SK-N-SH treated with all-trans-retinoic acid at 6 μM for 48 hours (cell line): ENCODE measurements around the gene ZNF562.

Source experiments
- ATAC-seq: fragments of 200-7000 bp; cut with Tn5 transposase; 3 replicates; pipeline ENCODE4 v1.9.1; 2020; ENCODE audit warnings: mild to moderate bottlenecking, moderate library complexity
- ARNTL ChIP-seq: fragments of 450-650 bp; formaldehyde crosslinking; IDR thresholded peaks from 2 replicates; pipeline ENCODE4 v1.5.0; 2020; ENCODE audit warnings: low read depth, mild to moderate bottlenecking, moderate library complexity, borderline replicate concordance
- BACH2 ChIP-seq: fragments of 250-450 bp; sonication (Bioruptor Pico); IDR thresholded peaks from 2 replicates; pipeline ENCODE4 v1.9.0; 2021; ENCODE audit warnings: mild to moderate bottlenecking, borderline replicate concordance
- CSDC2 ChIP-seq: fragments of 250-450 bp; sonication (Bioruptor Pico); IDR thresholded peaks from 2 replicates; pipeline ENCODE4 v1.5.0; 2020; ENCODE audit warnings: mild to moderate bottlenecking, moderate library complexity
- CSRNP3 ChIP-seq: fragments of 250-450 bp; sonication (Bioruptor Pico); IDR thresholded peaks from 2 replicates; pipeline ENCODE4 v1.5.1; 2021; ENCODE audit warnings: mild to moderate bottlenecking, moderate library complexity
- ESRRG ChIP-seq: fragments of 250-450 bp; sonication (Bioruptor Pico); IDR thresholded peaks from 2 replicates; pipeline ENCODE4 v1.6.1; 2021; ENCODE audit warnings: mild to moderate bottlenecking
- GLIS3 ChIP-seq: fragments of 250-450 bp; sonication (Bioruptor Pico); IDR thresholded peaks from 2 replicates; pipeline ENCODE4 v1.5.0; 2020; ENCODE audit warnings: mild to moderate bottlenecking, moderate library complexity
- ISL1 ChIP-seq: fragments of 250-450 bp; sonication (Bioruptor Pico); IDR thresholded peaks from 2 replicates; pipeline ENCODE4 v2.1.2; 2022; ENCODE audit warnings: mild to moderate bottlenecking, moderate library complexity
- OSR1 ChIP-seq: fragments of 250-450 bp; sonication (Bioruptor Pico); IDR thresholded peaks from 2 replicates; pipeline ENCODE4 v1.8.0; 2022; ENCODE audit warnings: moderate library complexity, mild to moderate bottlenecking, inconsistent platforms
- PATZ1 ChIP-seq: fragments of 250-450 bp; sonication (Bioruptor Pico); IDR thresholded peaks from 2 replicates; pipeline ENCODE4 v1.8.0; 2020; ENCODE audit warnings: mild to moderate bottlenecking, moderate library complexity, borderline replicate concordance
- PPARA ChIP-seq: fragments of 250-450 bp; sonication (Bioruptor Pico); IDR thresholded peaks from 2 replicates; pipeline ENCODE4 v1.5.0; 2020; ENCODE audit warnings: mild to moderate bottlenecking, borderline replicate concordance
- RARB ChIP-seq: fragments of 250-450 bp; sonication (Bioruptor Pico); IDR thresholded peaks from 2 replicates; pipeline ENCODE4 v1.8.0; 2021; ENCODE audit warnings: mild to moderate bottlenecking, moderate library complexity
- SNAI2 ChIP-seq: fragments of 250-450 bp; sonication (Bioruptor Pico); IDR thresholded peaks from 2 replicates; pipeline ENCODE4 v1.5.0; 2020; ENCODE audit warnings: mild to moderate bottlenecking, moderate library complexity
- TCF4 ChIP-seq: fragments of 250-450 bp; sonication (Bioruptor Pico); IDR thresholded peaks from 2 replicates; pipeline ENCODE4 v1.8.0; 2021; ENCODE audit warnings: mild to moderate bottlenecking, moderate library complexity, borderline replicate concordance
- TOX ChIP-seq: fragments of 250-450 bp; sonication (Bioruptor Pico); IDR thresholded peaks from 2 replicates; pipeline ENCODE4 v1.8.0; 2021; ENCODE audit warnings: mild to moderate bottlenecking, moderate library complexity, borderline replicate concordance
- ZC3H10 ChIP-seq: fragments of 250-450 bp; sonication (Bioruptor Pico); IDR thresholded peaks from 2 replicates; pipeline ENCODE4 v1.5.1; 2021; ENCODE audit warnings: mild to moderate bottlenecking, moderate library complexity
- ZFP3 ChIP-seq: fragments of 250-450 bp; sonication (Bioruptor Pico); IDR thresholded peaks from 2 replicates; pipeline ENCODE4 v1.5.0; 2020; ENCODE audit warnings: mild to moderate bottlenecking, moderate library complexity
- ZFP30 ChIP-seq: fragments of 450-650 bp; formaldehyde crosslinking; IDR thresholded peaks from 2 replicates; pipeline ENCODE4 v1.5.0; 2022; ENCODE audit warnings: mild to moderate bottlenecking, moderate library complexity
- ZNF565 ChIP-seq: fragments of 450-650 bp; formaldehyde crosslinking; conservative IDR thresholded peaks from 2 replicates; pipeline ENCODE4 v1.5.0; 2020; ENCODE audit warnings: low read depth, mild to moderate bottlenecking, moderate library complexity
- ZNF70 ChIP-seq: fragments of 450-650 bp; formaldehyde crosslinking; IDR thresholded peaks from 2 replicates; pipeline ENCODE4 v1.5.0; 2020; ENCODE audit warnings: mild to moderate bottlenecking, moderate library complexity
- ZNF8 ChIP-seq: fragments of 450-650 bp; formaldehyde crosslinking; IDR thresholded peaks from 2 replicates; pipeline ENCODE4 v1.5.0; 2020; ENCODE audit warnings: mild to moderate bottlenecking, moderate library complexity
- TF ChIP-seq, protein P1 (sequence below): fragments of 250-450 bp; sonication (Bioruptor Pico); IDR thresholded peaks from 2 replicates; pipeline ENCODE4 v1.5.0; 2020; ENCODE audit warnings: mild to moderate bottlenecking, moderate library complexity
- TF ChIP-seq, protein P2 (sequence below): fragments of 250-450 bp; sonication (Bioruptor Pico); IDR thresholded peaks from 2 replicates; pipeline ENCODE4 v1.5.1; 2020; ENCODE audit warnings: low read depth, mild to moderate bottlenecking, moderate library complexity
- TF ChIP-seq, protein P3 (sequence below): fragments of 250-450 bp; sonication (Bioruptor Pico); IDR thresholded peaks from 2 replicates; pipeline ENCODE4 v1.8.0; 2021; ENCODE audit warnings: low read depth, mild to moderate bottlenecking, moderate library complexity, borderline replicate concordance

The ZNF562 gene

DNA sequence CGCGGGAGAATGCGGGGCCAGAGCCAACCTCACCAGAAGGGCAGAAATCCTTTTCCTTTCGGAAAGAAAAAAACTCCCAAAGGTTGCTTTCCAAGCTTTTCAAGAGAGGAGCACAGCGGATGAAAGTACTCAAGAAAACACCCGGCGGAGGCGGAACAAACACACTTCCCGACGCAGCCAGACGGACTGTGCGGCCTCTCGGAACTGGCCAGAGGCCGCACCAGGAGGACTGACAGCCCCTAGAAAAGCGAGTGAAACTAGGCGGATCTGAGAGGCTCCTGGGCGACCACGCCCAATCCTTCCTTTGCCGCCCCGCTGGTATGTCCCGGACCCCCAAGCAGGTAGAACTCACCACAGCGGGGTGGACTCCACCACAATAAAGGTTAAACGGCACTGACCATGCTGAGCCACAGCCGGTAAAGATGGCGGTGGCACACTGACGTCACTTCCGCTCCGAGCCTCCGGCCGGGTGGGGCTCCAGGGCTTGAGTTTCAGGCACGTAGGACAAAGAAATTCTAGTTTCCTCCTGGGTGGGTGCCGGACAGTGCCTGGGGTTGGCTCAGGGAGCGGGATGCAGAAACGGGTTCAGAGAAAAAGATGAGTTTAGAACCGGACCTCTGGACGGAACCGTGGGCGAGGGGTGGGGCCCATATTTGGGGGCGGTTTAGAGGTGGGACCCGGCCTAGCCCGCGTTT is at the start of gene ZNF562:
Gene ZNF562, minus strand, starts transcription at position 438 of the 695 bp plus-strand sequence. CDS start 14,356 bp downstream, outside the sequence.
- TF ChIP-seq CSRNP3 (CRISPR knock-in tag) = no peak
- TF ChIP-seq ZNF8 = no peak
- no peak for TF ChIP-seq ZFP30
- no peak for TF ChIP-seq ZFP3 (CRISPR knock-in tag)
- no peak for TF ChIP-seq ZNF565 (CRISPR knock-in tag)
- TF ChIP-seq, protein P1, sequence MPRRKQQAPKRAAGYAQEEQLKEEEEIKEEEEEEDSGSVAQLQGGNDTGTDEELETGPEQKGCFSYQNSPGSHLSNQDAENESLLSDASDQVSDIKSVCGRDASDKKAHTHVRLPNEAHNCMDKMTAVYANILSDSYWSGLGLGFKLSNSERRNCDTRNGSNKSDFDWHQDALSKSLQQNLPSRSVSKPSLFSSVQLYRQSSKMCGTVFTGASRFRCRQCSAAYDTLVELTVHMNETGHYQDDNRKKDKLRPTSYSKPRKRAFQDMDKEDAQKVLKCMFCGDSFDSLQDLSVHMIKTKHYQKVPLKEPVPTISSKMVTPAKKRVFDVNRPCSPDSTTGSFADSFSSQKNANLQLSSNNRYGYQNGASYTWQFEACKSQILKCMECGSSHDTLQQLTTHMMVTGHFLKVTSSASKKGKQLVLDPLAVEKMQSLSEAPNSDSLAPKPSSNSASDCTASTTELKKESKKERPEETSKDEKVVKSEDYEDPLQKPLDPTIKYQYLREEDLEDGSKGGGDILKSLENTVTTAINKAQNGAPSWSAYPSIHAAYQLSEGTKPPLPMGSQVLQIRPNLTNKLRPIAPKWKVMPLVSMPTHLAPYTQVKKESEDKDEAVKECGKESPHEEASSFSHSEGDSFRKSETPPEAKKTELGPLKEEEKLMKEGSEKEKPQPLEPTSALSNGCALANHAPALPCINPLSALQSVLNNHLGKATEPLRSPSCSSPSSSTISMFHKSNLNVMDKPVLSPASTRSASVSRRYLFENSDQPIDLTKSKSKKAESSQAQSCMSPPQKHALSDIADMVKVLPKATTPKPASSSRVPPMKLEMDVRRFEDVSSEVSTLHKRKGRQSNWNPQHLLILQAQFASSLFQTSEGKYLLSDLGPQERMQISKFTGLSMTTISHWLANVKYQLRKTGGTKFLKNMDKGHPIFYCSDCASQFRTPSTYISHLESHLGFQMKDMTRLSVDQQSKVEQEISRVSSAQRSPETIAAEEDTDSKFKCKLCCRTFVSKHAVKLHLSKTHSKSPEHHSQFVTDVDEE (CRISPR knock-in tag) = 0 out of 2 replicates have a peak, but pooled peaks have one; percentile 33
- no peak for TF ChIP-seq CSDC2 (CRISPR knock-in tag)
- no peak for TF ChIP-seq ARNTL (CRISPR knock-in tag)
- no peak for TF ChIP-seq OSR1
- TF ChIP-seq, protein P2, sequence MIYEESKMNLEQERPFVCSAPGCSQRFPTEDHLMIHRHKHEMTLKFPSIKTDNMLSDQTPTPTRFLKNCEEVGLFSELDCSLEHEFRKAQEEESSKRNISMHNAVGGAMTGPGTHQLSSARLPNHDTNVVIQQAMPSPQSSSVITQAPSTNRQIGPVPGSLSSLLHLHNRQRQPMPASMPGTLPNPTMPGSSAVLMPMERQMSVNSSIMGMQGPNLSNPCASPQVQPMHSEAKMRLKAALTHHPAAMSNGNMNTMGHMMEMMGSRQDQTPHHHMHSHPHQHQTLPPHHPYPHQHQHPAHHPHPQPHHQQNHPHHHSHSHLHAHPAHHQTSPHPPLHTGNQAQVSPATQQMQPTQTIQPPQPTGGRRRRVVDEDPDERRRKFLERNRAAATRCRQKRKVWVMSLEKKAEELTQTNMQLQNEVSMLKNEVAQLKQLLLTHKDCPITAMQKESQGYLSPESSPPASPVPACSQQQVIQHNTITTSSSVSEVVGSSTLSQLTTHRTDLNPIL (CRISPR knock-in tag) = no peak
- TF ChIP-seq ESRRG = no peak
- no peak for TF ChIP-seq RARB (CRISPR knock-in tag)
- TF ChIP-seq ZNF70 (CRISPR knock-in tag) = no peak
- 0 out of 2 replicates have a peak, but pooled peaks have one; percentile 6 for TF ChIP-seq SNAI2 (CRISPR knock-in tag)
- TF ChIP-seq GLIS3 (CRISPR knock-in tag) = no peak
- no peak; the same call in 1 of the 2 replicates for TF ChIP-seq TCF4 (CRISPR knock-in tag)
- no peak for TF ChIP-seq ZC3H10 (CRISPR knock-in tag)
- TF ChIP-seq ISL1 = no peak
- no peak for TF ChIP-seq PPARA (CRISPR knock-in tag)
- TF ChIP-seq, protein P3, sequence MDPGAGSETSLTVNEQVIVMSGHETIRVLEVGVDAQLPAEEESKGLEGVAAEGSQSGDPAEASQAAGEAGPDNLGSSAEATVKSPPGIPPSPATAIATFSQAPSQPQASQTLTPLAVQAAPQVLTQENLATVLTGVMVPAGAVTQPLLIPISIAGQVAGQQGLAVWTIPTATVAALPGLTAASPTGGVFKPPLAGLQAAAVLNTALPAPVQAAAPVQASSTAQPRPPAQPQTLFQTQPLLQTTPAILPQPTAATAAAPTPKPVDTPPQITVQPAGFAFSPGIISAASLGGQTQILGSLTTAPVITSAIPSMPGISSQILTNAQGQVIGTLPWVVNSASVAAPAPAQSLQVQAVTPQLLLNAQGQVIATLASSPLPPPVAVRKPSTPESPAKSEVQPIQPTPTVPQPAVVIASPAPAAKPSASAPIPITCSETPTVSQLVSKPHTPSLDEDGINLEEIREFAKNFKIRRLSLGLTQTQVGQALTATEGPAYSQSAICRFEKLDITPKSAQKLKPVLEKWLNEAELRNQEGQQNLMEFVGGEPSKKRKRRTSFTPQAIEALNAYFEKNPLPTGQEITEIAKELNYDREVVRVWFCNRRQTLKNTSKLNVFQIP (CRISPR knock-in tag) = 0 out of 2 replicates have a peak, but pooled peaks have one; percentile 15
- no peak for TF ChIP-seq BACH2 (CRISPR knock-in tag)
- no peak for TF ChIP-seq TOX (CRISPR knock-in tag)
- TF ChIP-seq PATZ1 (CRISPR knock-in tag) = 0 out of 2 replicates have a peak, but pooled peaks have one; percentile 11
- peak; percentile 98 for ATAC-seq

- TF ChIP-seq, protein P3 (CRISPR knock-in tag) = no peak
- no peak for TF ChIP-seq ZFP30
- TF ChIP-seq ESRRG = no peak
- no peak for ATAC-seq
Measured at GRCh38 chr19:9724157-9724556, 49.3 kb upstream of the ZNF562 start.
